AG09319 (cell line): ENCODE measurements around the gene APLP1.
A peak's percentile ranks its signal among the peaks of the same experiment; 100 is the strongest.

Experiments
- DNase-seq: peaks from one replicate; pipeline ENCODE4 v3.0.0-alpha.2; 2010; ENCODE audit warnings: low read depth; ENCODE audit errors: extremely low read depth
- CTCF ChIP-seq: IDR thresholded peaks from 2 replicates; pipeline ENCODE4 v1.5.1; 2011; ENCODE audit warnings: low read depth, mild to moderate bottlenecking, inconsistent platforms, low read length, moderate library complexity

APLP1 gene

GRCh38 chr19:35874392-35874930 is 6.1 kb downstream of the APLP1 start:
- no peak for TF ChIP-seq CTCF

GRCh38 chr19:35879068-35879467 is 10.7 kb downstream of the APLP1 start:
- DNase-seq: no peak
- TF ChIP-seq CTCF: no peak

More at GRCh38 chr19:35874392-35874930, 6.1 kb downstream of the APLP1 start:
- DNase-seq: no peak

- no peak for TF ChIP-seq CTCF
- no peak for DNase-seq
Observed at GRCh38 chr19:35879770-35880317, 11.5 kb downstream of the APLP1 start.

- peak; percentile 64 for DNase-seq
Observed at GRCh38 chr19:35882114-35882832, 13.9 kb downstream of the APLP1 start.

GRCh38 chr19:35883882-35884281 is 15.5 kb downstream of the APLP1 start:
- no peak for DNase-seq
- TF ChIP-seq CTCF: no peak

More at GRCh38 chr19:35882114-35882832, 13.9 kb downstream of the APLP1 start:
- TF ChIP-seq CTCF: peak; percentile 54

- no peak for TF ChIP-seq CTCF
- DNase-seq: no peak
Observed at GRCh38 chr19:35885225-35885738, 16.9 kb downstream of the APLP1 start.

- DNase-seq: no peak
- no peak for TF ChIP-seq CTCF
Observed at GRCh38 chr19:35885904-35886303, 17.5 kb downstream of the APLP1 start.
